OCI-LY1 (cell line): ENCODE data around the gene CATSPERB.

Source experiments
- EZH2 ChIP-seq: fragments of 200-600 bp; sonication (generic), shearing (Covaris generic); IDR thresholded peaks from 2 replicates; pipeline ENCODE4 v1.8.0; 2017; ENCODE audit warnings: borderline replicate concordance, mixed run types, mild to moderate bottlenecking, antibody characterized with exemption, low read length, moderate library complexity, mixed read lengths
- TF ChIP-seq, protein P1 (sequence below): fragments of 200-600 bp; sonication (generic), shearing (Covaris generic); IDR thresholded peaks from 2 replicates; pipeline ENCODE4 v1.5.1; 2017; ENCODE audit warnings: mild to moderate bottlenecking, antibody characterized with exemption, low read length, moderate library complexity, mixed read lengths

DNA sequence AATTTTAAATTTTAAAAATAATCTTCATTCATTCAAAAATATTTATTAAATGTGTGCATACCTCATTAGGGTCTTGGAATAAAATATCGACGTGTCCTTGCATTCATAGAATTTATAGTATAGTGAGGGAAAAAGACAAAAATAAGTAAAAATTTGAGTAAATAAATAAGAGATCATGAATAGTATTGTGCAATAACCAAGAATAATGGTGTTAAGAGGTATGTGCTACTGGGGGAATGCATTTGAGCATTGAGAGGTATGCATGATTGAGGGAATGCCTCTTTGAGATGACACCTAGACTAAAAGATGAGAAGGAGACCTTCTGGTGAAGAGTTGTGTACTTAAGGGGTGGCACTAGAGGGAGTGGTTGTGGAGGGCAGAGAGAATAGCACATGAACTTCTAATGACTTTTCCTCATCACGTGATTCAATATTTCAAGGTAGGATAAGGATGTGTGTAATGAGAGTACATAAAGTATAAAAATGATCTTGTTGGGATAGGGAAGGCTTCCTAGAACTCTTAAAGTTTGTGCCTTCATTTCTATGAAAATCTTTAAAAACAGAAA, 18.8 kb upstream of the CATSPERB start:
- TF ChIP-seq, protein P1, sequence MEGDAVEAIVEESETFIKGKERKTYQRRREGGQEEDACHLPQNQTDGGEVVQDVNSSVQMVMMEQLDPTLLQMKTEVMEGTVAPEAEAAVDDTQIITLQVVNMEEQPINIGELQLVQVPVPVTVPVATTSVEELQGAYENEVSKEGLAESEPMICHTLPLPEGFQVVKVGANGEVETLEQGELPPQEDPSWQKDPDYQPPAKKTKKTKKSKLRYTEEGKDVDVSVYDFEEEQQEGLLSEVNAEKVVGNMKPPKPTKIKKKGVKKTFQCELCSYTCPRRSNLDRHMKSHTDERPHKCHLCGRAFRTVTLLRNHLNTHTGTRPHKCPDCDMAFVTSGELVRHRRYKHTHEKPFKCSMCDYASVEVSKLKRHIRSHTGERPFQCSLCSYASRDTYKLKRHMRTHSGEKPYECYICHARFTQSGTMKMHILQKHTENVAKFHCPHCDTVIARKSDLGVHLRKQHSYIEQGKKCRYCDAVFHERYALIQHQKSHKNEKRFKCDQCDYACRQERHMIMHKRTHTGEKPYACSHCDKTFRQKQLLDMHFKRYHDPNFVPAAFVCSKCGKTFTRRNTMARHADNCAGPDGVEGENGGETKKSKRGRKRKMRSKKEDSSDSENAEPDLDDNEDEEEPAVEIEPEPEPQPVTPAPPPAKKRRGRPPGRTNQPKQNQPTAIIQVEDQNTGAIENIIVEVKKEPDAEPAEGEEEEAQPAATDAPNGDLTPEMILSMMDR, result peak; percentile 8; the same call in 1 of the 2 replicates
- no peak for TF ChIP-seq EZH2
